Measurements from ENCODE around the gene CEP295NL. TPM values are rescaled to one million over a fixed set of nuclear protein-coding genes. Genes with fewer than 3 reads are reported as not detected.
"Not testable (repeated sequence)": the region's sequence is repeated elsewhere in the genome, so short reads cannot be mapped to it uniquely, and the experiment has no call there.

CEP295NL gene
- total RNA-seq, 2 donors from 2014 or later: 1.1 to 1.3 TPM

DNA sequence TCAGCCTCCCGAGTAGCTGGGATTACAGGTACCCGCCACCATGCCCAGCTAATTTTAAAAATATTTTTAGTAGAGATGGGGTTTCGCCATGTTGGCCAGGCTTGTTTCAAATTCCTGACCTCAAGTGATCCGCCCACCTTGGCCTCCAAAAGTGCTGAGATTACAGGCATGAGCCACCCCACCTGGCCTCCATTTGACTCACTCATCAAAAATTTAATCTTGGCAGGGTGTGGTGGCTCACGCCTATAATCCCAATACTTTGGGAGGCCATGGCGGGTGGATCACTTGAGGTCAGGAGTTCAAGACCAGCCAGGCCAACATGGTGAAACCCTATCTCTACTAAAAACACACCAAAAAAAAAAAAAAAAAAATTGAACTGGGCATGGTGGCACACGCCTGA is 8.5 kb upstream of the CEP295NL start:
- DNase-seq; ATAC-seq; intact Hi-C loops (cut with DNase I, micrococcal nuclease): not testable (repeated sequence)

DNA sequence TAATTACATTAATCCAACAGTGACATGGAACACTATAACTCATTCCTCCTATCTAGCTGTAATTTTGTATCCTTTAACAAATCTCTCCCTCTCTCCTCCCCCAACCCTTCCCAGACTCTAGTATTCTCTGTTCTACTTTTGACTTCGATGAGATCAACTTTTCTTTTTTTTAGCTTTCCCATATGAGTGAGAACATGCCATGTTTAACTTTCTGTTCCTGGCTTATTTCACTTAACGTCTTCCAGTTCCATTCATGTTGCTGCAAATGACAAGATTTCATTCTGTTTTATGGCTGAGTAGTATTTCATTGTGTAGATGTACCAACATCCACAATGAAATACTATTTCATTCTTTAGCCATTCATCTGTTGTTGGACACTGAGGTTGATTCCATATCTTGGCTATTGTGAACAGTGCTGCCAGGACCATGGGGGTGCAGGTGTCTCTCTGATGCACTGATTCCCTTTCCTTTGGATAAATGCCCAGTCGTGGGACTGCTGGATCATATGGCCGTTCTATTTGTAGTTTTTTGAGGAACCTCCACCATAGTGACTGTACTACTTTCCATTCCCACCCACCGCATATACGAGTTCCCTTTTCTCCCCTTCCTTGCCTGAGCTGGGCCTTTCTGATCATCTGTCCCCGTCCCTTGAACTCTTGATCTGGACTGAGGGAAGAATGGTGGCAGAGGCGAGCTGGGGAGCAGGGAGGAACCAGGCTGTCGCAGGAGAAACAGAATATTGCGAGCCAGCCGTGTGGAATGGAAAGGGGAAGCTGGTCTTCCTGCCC is 7.7 kb upstream of the CEP295NL start:
- DNase-seq: no peak
- intact Hi-C loops (cut with DNase I, micrococcal nuclease): no loop called here
- no peak for ATAC-seq

DNA sequence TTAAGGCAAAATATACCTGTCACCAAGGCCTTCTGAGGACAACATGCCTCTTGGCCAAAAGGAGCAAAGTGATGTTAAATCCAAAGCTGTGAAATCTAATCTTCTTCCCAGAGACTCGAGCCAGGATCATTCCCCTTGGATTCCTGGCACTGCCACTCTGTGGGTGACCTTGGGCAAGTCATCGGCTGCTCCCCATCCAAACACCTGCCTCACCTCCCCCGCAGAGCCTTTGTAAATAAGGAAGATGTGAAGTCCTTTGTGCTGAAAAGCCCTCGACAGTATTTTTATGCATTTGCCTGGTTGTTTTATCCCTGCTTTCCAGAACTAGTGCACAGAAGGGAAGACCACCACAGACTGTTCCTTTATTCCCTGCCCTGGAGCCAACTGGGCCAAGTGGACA is 5.4 kb upstream of the CEP295NL start:
- ATAC-seq: no peak
- intact Hi-C loops (cut with DNase I, micrococcal nuclease): no loop called here

DNA sequence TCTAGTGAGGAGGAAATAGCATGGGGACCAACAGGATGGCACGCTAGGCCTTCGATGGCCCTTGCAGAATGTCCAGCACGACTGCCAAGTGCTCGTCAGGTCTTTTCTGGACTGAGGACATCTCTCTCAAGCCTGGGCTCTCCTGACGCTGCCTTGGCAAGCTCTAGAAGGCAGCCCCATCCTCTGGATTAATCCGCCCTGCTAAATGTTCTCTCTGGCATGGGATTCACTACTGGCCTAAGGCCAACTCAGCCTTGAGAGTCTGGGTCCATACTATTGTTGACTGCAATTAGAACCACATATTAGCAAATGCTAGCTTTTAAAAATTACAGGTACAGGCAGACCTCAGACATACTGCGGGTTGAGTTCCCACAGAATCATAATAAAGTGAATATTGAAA is 2.5 kb upstream of the CEP295NL start:
- intact Hi-C loops (cut with DNase I, micrococcal nuclease): no loop called here
- ATAC-seq (no peak), DNase-seq (no peak)

More for the DNA sequence above, 5.4 kb upstream of the CEP295NL start:
- DNase-seq: no peak

DNA sequence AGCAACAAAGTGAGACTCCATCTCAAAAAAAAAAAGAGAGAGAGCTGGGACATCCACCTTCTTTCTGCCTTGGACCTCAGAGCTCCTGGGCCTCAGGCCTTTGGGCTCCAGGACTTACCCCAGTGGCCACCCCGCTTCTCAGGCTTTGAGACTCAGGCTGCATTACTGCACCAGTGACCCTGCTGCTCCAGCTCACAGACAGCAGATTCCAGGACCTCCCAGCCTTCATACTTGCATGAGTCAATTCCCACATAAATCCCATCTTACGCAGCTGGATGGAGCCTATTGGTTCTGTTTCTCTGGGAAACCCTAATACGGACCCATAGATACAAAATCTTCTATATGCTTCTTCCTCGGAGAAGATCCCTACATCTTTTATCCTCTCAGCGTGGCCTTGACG is 2.1 kb upstream of the CEP295NL start:
- ATAC-seq (no peak), DNase-seq (no peak)
- intact Hi-C loops (cut with DNase I, micrococcal nuclease): no loop called here

DNA sequence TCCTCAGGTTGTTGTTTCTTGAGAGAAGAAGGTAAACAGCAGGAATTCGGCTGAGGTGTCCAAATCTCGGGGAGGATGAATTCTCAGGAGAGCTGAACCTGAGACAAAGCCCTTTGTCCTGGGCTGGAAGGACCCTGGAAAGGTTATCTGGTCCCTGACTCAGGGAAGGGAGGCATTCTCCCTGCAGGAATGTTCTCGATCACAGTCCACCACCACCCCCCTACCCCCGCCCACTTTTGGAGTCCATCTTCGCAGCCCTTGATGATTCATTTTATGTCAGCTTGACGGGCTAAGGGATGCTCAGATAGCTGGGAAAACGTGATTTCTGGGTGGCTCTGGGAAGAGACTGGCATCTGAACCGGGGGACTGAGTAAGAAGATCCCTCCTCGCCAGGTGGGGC is 1.4 kb upstream of the CEP295NL start:
- no peak for DNase-seq
- ATAC-seq: no peak
- intact Hi-C loops (cut with DNase I, micrococcal nuclease): no loop called here

DNA sequence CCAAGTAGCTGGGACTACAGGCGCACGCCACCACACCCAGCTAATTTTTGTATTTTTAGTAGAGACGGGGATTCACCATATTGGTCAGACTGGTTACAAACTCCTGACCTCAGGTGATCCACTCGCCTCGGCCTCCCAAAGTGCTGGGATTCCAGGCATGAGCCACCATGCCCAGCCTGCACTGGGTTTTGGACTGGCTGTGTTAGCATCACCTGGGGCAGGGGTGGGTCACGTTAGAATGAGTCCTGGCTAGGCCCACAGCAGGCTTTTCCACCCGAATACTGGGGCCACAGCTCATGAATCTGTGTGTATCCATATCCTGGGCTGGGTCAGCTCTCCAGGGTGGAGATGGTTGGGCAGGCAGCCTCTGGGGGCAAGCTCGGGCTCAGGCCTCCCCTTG is 770 bp downstream of the CEP295NL start:
- DNase-seq; intact Hi-C loops (cut with DNase I, micrococcal nuclease); ATAC-seq: not testable (repeated sequence)

DNA sequence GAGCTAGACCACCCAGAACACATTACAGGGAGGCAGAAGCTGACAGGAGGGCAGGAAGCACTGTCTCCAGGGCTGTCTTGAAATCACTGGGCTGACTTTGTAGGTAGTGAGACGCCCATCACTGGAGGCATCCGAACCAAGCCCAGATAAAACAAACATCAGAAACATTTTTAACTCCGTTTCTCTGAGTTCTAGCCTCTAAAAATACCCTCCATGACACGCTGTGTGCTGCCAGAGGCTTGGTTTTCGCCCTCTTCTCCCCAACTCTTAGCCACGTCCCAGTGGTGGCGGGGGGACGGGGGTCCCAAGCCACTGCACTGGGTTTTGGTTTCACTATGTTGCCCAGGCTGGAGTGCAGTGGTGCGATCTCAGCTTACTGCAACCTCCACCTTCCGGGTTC is 1.2 kb downstream of the CEP295NL start:
- DNase-seq (no peak), ATAC-seq (no peak)
- intact Hi-C loops (cut with DNase I, micrococcal nuclease): no loop called here

DNA sequence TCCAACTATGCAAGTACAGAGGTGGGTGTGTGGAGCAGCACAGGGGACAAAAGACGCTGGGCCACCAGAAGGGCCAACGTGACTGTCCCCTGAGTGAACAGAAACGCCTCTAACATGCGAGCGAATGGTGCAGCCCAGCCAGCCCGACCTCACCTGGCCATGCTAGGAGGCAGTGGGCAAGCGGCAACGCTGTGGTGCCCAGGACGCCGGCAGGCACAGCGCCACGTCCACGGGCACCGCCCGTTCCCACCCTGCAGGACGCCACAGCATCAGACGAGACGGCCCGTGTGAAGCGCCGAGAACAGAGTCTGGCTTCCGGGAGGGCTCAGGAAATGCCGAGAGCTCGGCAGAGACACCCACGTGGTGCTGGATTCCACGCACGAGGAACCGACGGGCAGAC is 2.2 kb downstream of the CEP295NL start:
- no peak for DNase-seq
- intact Hi-C loops (cut with DNase I, micrococcal nuclease): no loop called here
- no peak for ATAC-seq

DNA sequence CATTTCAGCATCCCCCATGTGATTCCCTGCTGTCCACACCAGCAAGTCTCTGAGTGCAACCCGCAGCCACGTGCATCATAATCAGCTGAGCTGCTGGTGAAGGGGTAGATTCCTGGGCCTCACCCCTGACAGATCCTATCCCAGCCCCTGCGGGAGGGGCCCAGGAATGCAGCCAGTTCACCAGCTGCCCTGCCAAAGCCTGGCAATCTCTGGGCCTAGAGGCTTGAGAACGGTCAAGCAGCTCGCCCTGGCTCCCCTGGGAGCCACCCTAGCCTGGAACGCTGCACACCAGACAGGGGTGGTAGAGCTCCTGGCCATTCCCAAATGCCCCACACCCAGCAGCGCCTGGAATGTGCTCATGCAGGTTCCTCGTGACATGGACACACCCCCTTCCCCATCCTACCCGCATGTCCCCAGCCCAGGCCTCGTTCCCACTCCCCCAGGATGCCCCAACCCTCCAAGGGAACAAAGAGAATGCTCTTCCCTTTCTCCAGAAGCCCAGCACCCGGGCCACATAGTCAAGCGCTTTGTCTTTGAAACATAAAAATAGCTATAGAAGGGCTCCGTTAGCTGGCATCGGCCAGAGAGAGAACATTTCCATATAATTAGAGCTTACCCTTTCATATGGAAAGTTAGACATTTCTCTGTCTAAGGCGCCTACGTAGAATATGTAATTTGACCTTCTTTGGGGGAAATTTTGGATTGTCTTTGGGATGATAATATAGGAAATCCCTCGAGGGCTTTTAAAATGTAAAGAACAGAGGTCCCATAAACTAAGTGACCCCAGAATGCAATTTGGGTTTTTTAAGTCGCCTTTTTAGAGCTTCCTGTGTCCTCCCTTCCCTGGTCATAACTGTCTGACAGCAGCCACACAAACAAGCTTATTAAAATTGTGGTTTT is 3.4 kb downstream of the CEP295NL start:
- intact Hi-C loops (cut with DNase I, micrococcal nuclease): no loop called here
- DNase-seq: no peak
- ATAC-seq: no peak

DNA sequence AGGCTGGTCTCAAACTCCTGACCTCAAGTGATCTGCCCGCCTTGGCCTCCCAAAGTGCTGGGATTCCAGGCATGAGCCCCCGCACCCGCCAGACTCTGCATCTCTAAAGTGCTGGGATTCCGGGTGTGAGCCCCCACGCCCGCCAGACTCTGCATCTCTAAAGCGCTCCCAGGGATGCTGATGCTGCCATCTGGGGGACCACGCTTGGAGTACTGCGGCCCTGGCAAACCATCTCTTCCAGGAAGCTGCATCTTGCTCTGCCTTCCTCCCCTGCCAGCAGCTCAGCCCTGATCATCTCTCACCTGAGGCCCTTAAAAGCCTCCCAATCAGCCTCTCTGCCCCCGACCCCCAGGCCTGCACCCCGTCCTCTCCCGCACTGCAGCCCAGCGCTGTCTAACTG is 4.1 kb downstream of the CEP295NL start:
- no peak for ATAC-seq
- intact Hi-C loops (cut with DNase I, micrococcal nuclease): no loop called here
- DNase-seq: no peak

DNA sequence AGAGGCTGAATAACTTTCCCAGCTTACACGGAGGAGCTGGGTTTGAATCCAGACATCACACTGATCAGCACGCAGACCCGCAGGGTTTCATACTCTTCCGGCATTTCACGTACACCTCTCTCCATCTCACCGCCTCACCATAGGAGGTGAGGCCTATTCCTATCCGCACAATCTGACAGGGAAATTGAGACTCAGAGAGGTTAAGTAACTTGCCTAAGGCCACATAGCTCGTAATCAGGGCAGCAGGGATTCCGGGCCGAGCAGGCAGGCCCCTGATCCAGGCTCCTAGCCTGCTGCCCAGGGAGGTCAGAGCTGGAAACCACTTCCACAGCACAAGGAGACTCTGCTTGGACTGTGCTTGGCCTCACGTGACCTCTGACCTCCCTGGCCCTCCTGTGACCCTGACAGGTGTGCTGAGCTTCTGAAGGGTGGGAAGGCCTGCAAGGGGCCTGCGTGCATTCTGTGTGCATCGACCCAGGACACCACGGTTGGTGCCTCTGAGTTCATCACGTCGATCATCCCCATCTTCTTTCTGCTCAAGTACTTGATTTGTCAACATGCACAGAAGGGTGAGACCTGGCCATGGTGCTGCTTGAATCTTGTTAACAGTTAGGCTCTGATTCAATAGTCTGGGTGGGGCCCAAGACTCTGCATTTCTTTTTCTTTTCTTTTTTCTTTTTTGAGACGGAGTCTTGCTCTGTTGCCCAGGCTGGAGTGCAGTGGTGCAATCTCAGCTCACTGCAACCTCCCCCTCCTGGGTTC is 4.7 kb downstream of the CEP295NL start:
- ATAC-seq: no peak
- no peak for DNase-seq
- intact Hi-C loops (cut with DNase I, micrococcal nuclease): no loop called here

DNA sequence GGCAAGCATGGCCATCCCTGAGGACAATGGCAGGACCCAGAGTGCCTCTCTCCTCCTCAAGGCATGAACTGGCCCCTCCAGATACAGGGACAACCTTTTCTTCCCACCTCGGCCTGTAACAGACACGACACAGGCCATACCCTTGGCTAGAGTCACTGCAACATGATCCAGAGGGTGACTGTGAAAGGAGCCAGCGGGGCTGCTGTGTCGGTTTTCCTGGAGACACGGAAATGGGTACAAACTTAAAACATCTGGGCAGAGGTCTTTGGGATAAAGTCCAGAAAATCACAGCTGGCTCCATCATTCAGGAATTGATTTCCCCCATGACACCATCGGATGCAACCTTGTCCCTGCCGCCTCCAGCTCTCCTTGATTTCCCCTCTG is 5.3 kb downstream of the CEP295NL start:
- intact Hi-C loops (cut with DNase I, micrococcal nuclease): no loop called here
- ATAC-seq (no peak), DNase-seq (no peak)

DNA sequence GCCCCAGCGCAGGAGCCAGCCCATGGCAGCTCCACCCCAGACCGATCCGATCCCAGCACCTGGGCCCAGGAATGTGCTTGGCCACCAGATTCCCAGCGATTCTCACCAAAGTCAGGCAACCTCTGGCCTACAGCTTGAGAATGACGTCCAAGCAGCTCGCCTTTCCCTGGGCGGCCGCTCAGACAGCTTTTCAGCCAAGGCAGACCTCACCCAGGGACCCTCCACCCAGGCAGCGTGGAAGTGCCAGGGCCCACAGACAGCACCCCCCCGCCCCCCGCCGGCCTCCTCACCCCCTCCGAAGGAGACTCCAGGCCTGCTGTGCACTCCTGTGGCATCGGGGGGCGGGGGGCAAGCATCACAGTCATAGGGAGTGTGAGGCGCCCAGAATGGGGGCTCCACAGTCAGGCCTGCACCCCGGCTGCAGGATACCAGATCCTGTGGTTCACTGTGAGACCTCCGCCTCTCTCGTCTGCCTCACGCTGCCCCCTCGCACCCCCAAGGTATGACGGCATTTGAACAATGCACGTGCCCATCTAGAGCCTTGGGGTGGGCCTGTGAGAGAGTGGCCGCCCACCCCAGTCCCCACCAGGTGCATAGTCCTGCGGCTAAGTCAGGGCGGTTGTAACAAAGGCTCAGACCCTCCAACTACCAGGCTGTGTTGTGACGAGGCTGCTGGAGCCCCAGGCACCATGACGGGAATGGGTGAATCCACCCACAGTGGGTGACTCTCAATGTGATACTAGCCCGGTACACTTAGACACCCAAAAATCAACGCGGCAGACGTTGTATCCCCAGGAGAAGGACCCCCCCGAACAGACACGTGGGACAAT is 6.0 kb downstream of the CEP295NL start:
- no peak for DNase-seq
- ATAC-seq: no peak
- intact Hi-C loops (cut with DNase I, micrococcal nuclease): no loop called here

DNA sequence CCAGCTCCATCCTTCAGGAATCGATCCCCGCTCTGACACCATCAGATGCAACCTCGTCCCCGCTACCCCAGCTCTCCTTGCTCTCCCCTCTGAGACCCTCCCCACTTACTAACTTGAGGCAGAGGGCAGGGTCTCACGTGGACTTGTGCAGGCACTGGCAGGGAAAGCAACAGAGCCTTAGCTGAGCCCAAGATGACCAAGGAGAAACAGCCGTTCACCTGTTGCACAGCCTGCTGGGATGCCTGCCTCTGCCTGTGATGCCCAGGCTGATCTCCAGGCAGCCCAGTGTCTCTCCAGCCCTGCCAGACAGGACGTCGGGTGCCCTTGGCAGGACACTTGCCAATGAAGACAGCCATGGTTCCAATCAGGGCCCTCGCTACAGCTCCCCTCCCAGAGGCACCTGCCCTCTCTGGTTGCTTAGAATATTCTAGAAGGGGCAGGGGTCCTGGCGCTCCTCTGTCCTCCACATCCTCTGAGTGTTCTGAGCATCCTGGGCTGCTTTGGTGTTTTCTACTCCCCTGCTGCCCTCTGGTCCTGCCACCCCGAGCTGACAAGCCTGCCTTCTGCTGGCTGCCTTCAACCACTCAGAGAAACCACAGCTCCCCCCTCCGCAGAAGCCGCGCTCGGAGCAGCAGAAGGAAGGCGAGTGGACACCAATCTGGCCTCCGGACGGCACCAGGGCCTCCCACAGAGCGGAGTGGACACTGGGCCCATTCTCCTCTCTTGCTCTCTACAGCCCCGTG is 6.7 kb downstream of the CEP295NL start:
- intact Hi-C loops (cut with DNase I, micrococcal nuclease): no loop called here
- DNase-seq: no peak
- ATAC-seq: no peak

DNA sequence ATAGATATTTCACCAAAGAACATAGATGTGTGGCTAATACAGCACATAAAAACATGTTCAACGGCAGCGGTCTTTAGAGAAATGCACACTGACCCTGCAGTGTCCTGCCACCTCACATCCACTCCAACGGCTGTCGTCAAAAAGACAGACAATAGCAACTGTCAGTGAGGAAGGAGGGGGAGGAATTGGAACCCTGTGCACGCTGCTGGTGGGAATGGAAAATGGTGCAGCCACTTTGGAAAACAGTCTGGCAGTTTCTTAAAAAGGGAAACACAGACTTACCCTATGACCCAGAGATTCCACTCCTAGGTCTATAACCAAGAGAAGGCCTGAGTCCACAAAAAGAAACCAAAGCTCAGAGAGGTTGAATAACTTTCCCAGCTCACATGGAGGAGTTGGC is 7.7 kb downstream of the CEP295NL start:
- ATAC-seq (no peak), DNase-seq (no peak)
- intact Hi-C loops (cut with DNase I, micrococcal nuclease): no loop called here

DNA sequence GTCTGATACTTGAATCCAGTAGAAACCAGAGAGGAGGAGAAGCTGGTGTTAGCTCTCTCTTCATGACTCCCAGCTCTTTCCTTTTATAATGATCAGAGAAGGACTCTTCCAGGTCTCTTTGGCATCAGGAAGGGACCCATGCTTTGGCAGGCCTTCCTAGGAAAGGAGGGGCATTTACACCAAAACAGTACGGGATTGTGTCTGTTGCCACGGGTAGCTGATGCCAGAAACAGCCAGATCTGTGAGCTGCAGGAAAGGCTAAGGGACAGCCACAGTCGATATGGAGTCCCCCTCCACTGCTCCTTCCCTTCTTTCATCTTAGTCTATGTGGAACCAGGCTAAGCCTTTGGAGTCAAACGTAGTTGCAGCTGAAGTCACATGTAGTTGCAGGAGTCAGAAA is 9.3 kb downstream of the CEP295NL start:
- DNase-seq: no peak
- ATAC-seq: no peak
- intact Hi-C loops (cut with DNase I, micrococcal nuclease): no loop called here

DNA sequence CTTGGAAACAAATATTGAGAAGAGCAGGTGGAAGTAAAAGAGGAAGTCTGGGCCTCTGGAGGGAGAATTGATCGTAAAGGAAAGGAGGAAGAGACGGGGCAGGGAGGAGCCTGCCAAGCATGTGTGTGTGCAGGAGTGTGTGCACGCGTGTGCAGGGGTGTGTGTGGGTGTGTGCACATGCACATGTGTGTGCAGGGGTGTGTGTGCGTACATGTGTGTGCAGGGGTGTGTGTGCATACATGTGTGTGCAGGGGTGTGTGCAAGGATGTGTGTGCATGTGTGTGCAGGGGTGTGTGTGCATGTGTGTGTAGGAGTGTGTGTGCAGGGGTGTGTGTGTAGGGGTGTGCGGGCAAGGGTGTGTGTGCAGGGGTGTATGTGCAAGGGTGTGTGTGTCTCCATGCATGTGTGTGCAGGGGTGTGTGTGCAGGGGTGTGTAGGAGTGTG is 10.0 kb downstream of the CEP295NL start:
- intact Hi-C loops (cut with DNase I, micrococcal nuclease): no loop called here
- DNase-seq (no peak), ATAC-seq (peak; percentile 39)

Measured in left colon (tissue), 2 donors.